Measurements from ENCODE around the gene INO80C.
"Not testable (repeated sequence)": the region's sequence is repeated elsewhere in the genome, so short reads cannot be mapped to it uniquely, and the experiment has no call there.

Gene INO80C

GRCh38 chr18:35460736-35461161, 37.0 kb downstream of the INO80C start:
- ATAC-seq (replicated peaks; ENCODE audit: extremely low read depth, poor library complexity, severe bottlenecking) (no peak), DNase-seq (ENCODE audit: low spot score in 2 of 2) (no peak)
- Mint-ChIP-seq H3K4me3 (no peak overlapping the region), H3K36me3 (ENCODE audit: insufficient read depth) (no peaks in the 10 kb centered on the region), H3K4me1 (no peaks in the 10 kb centered on the region), H3K27ac (ENCODE audit: low read depth) (no peak overlapping the region), H3K27me3 (no peaks in the 10 kb centered on the region), H3K9me3 (no peaks in the 10 kb centered on the region)

GRCh38 chr18:35459997-35460396, 37.8 kb downstream of the INO80C start:
- no peak overlapping the region for H3K27ac Mint-ChIP-seq (ENCODE audit: low read depth)

GRCh38 chr18:35458677-35459441, 38.9 kb downstream of the INO80C start:
- Mint-ChIP-seq H3K27me3 (no peaks in the 10 kb centered on the region), H3K27ac (ENCODE audit: low read depth) (no peak overlapping the region), H3K9me3 (no peaks in the 10 kb centered on the region), H3K36me3 (ENCODE audit: insufficient read depth) (no peaks in the 10 kb centered on the region), H3K4me3 (no peak overlapping the region), H3K4me1 (no peaks in the 10 kb centered on the region)
- no peak for ATAC-seq (replicated peaks; ENCODE audit: extremely low read depth, poor library complexity, severe bottlenecking)
- DNase-seq (ENCODE audit: low spot score in 2 of 2) = no peak

More at GRCh38 chr18:35459997-35460396, 37.8 kb downstream of the INO80C start:
- DNase-seq (ENCODE audit: low spot score in 2 of 2) = no peak
- ATAC-seq (replicated peaks; ENCODE audit: extremely low read depth, poor library complexity, severe bottlenecking) = no peak
- H3K36me3 Mint-ChIP-seq (ENCODE audit: insufficient read depth) = no peaks in the 10 kb centered on the region
- no peak overlapping the region for H3K4me3 Mint-ChIP-seq
- no peaks in the 10 kb centered on the region for H3K27me3 Mint-ChIP-seq
- no peaks in the 10 kb centered on the region for H3K9me3 Mint-ChIP-seq
- H3K4me1 Mint-ChIP-seq = no peaks in the 10 kb centered on the region

- Mint-ChIP-seq H3K9me3 (no peaks in the 10 kb centered on the region), H3K27ac (ENCODE audit: low read depth) (no peak overlapping the region), H3K36me3 (ENCODE audit: insufficient read depth) (no peaks in the 10 kb centered on the region), H3K27me3 (no peaks in the 10 kb centered on the region), H3K4me3 (no peak overlapping the region), H3K4me1 (no peaks in the 10 kb centered on the region)
- no peak for DNase-seq (ENCODE audit: low spot score in 2 of 2)
- no peak for ATAC-seq (replicated peaks; ENCODE audit: extremely low read depth, poor library complexity, severe bottlenecking)
Observed at GRCh38 chr18:35458271-35458670, 39.5 kb downstream of the INO80C start.

GRCh38 chr18:35457140-35457704, 40.5 kb downstream of the INO80C start:
- DNase-seq (ENCODE audit: low spot score in 2 of 2) = no peak
- no peaks in the 10 kb centered on the region for H3K36me3 Mint-ChIP-seq (ENCODE audit: insufficient read depth)
- H3K9me3 Mint-ChIP-seq = no peaks in the 10 kb centered on the region
- no peak overlapping the region for H3K4me3 Mint-ChIP-seq
- no peaks in the 10 kb centered on the region for H3K4me1 Mint-ChIP-seq
- H3K27me3 Mint-ChIP-seq = no peaks in the 10 kb centered on the region
- ATAC-seq (replicated peaks; ENCODE audit: extremely low read depth, poor library complexity, severe bottlenecking) = no peak
- H3K27ac Mint-ChIP-seq (ENCODE audit: low read depth) = no peak overlapping the region

- DNase-seq (ENCODE audit: low spot score in 2 of 2) (no peak), ATAC-seq (replicated peaks; ENCODE audit: extremely low read depth, poor library complexity, severe bottlenecking) (no peak)
- Mint-ChIP-seq H3K27me3 (no peaks in the 10 kb centered on the region), H3K27ac (ENCODE audit: low read depth) (no peak overlapping the region), H3K36me3 (ENCODE audit: insufficient read depth) (peaks cover 1% of the 10 kb centered on the region), H3K4me1 (no peaks in the 10 kb centered on the region), H3K4me3 (no peak overlapping the region), H3K9me3 (no peaks in the 10 kb centered on the region)
Observed at GRCh38 chr18:35455926-35456763, 41.6 kb downstream of the INO80C start.

- Mint-ChIP-seq H3K36me3 (ENCODE audit: insufficient read depth) (peaks cover 1% of the 10 kb centered on the region), H3K4me1 (no peaks in the 10 kb centered on the region), H3K4me3 (no peak overlapping the region), H3K27ac (ENCODE audit: low read depth) (no peak overlapping the region), H3K27me3 (no peaks in the 10 kb centered on the region), H3K9me3 (no peaks in the 10 kb centered on the region)
- DNase-seq (ENCODE audit: low spot score in 2 of 2) (no peak), ATAC-seq (replicated peaks; ENCODE audit: extremely low read depth, poor library complexity, severe bottlenecking) (no peak)
Observed at GRCh38 chr18:35454803-35455202, 43.0 kb downstream of the INO80C start.

GRCh38 chr18:35453065-35453464, 44.7 kb downstream of the INO80C start:
- H3K36me3 Mint-ChIP-seq (ENCODE audit: insufficient read depth); H3K4me1 Mint-ChIP-seq; ATAC-seq (replicated peaks; ENCODE audit: extremely low read depth, poor library complexity, severe bottlenecking); H3K9me3 Mint-ChIP-seq; DNase-seq (ENCODE audit: low spot score in 2 of 2); H3K4me3 Mint-ChIP-seq; H3K27me3 Mint-ChIP-seq; H3K27ac Mint-ChIP-seq (ENCODE audit: low read depth): not testable (repeated sequence)

GRCh38 chr18:35451916-35452315, 45.8 kb downstream of the INO80C start:
- no peaks in the 10 kb centered on the region for H3K9me3 Mint-ChIP-seq
- no peak overlapping the region for H3K27ac Mint-ChIP-seq (ENCODE audit: low read depth)
- peaks cover 1% of the 10 kb centered on the region for H3K36me3 Mint-ChIP-seq (ENCODE audit: insufficient read depth)
- ATAC-seq (replicated peaks; ENCODE audit: extremely low read depth, poor library complexity, severe bottlenecking) (no peak), DNase-seq (ENCODE audit: low spot score in 2 of 2) (no peak)
- H3K27me3 Mint-ChIP-seq = no peaks in the 10 kb centered on the region
- H3K4me1 Mint-ChIP-seq = no peaks in the 10 kb centered on the region
- no peak overlapping the region for H3K4me3 Mint-ChIP-seq

GRCh38 chr18:35451032-35451431, 46.7 kb downstream of the INO80C start:
- Mint-ChIP-seq H3K4me3 (no peak overlapping the region), H3K27ac (ENCODE audit: low read depth) (no peak overlapping the region), H3K36me3 (ENCODE audit: insufficient read depth) (peaks cover 1% of the 10 kb centered on the region), H3K27me3 (no peaks in the 10 kb centered on the region), H3K4me1 (no peaks in the 10 kb centered on the region), H3K9me3 (no peaks in the 10 kb centered on the region)
- DNase-seq (ENCODE audit: low spot score in 2 of 2) (no peak), ATAC-seq (replicated peaks; ENCODE audit: extremely low read depth, poor library complexity, severe bottlenecking) (no peak)

GRCh38 chr18:35444636-35445035, 53.1 kb downstream of the INO80C start:
- H3K9me3 Mint-ChIP-seq = no peaks in the 10 kb centered on the region
- no peak for ATAC-seq (replicated peaks; ENCODE audit: extremely low read depth, poor library complexity, severe bottlenecking)
- H3K4me3 Mint-ChIP-seq = no peak overlapping the region
- no peak overlapping the region for H3K27ac Mint-ChIP-seq (ENCODE audit: low read depth)
- H3K27me3 Mint-ChIP-seq = peaks cover 11% of the 10 kb centered on the region
- no peaks in the 10 kb centered on the region for H3K36me3 Mint-ChIP-seq (ENCODE audit: insufficient read depth)
- H3K4me1 Mint-ChIP-seq = no peaks in the 10 kb centered on the region
- DNase-seq (ENCODE audit: low spot score in 2 of 2) = no peak

- Mint-ChIP-seq H3K4me1 (no peaks in the 10 kb centered on the region), H3K27ac (ENCODE audit: low read depth) (no peak overlapping the region), H3K36me3 (ENCODE audit: insufficient read depth) (no peaks in the 10 kb centered on the region), H3K4me3 (no peak overlapping the region), H3K27me3 (peaks cover 11% of the 10 kb centered on the region), H3K9me3 (no peaks in the 10 kb centered on the region)
- DNase-seq (ENCODE audit: low spot score in 2 of 2) = no peak
- ATAC-seq (replicated peaks; ENCODE audit: extremely low read depth, poor library complexity, severe bottlenecking) = no peak
Observed at GRCh38 chr18:35443847-35444246, 53.9 kb downstream of the INO80C start.

- Mint-ChIP-seq H3K36me3 (ENCODE audit: insufficient read depth) (no peaks in the 10 kb centered on the region), H3K4me3 (no peak overlapping the region), H3K27me3 (peaks cover 11% of the 10 kb centered on the region), H3K27ac (ENCODE audit: low read depth) (no peak overlapping the region), H3K4me1 (no peaks in the 10 kb centered on the region), H3K9me3 (no peaks in the 10 kb centered on the region)
- ATAC-seq (replicated peaks; ENCODE audit: extremely low read depth, poor library complexity, severe bottlenecking) = no peak
- DNase-seq (ENCODE audit: low spot score in 2 of 2) = no peak
Observed at GRCh38 chr18:35443434-35443833, 54.3 kb downstream of the INO80C start.
